GM23338 (cell line): ENCODE data around the gene UNC93A. TPM values are rescaled to one million over a fixed set of nuclear protein-coding genes. Genes with fewer than 3 reads are reported as not detected.

Source experiments
- ATAC-seq: fragments of 200-7000 bp; cut with Tn5 transposase; 3 replicates; pipeline ENCODE4 v1.9.1; 2020
- DNase-seq: peaks from one replicate; pipeline ENCODE4 v3.0.0-alpha.2; 2015; ENCODE audit warnings: low spot score
- H2AFZ ChIP-seq: fragments of 200-600 bp; sonication (generic); 2 replicates; pipeline ENCODE4 v1.8.0; 2016; ENCODE audit warnings: antibody characterized with exemption, mild to moderate bottlenecking, moderate library complexity
- H3F3A ChIP-seq: fragments of 200-600 bp; sonication (generic); replicated peaks from 2 replicates; pipeline ENCODE4 v1.8.0; 2017; ENCODE audit warnings: antibody characterized with exemption, mixed run types, low read depth
- H3K27ac ChIP-seq: fragments of 200-600 bp; sonication (generic); 2 replicates; pipeline ENCODE4 v1.6.1; 2016; ENCODE audit warnings: low read depth
- H3K27me3 ChIP-seq: fragments of 200-600 bp; sonication (generic); 2 replicates; pipeline ENCODE4 v1.8.0; 2016; ENCODE audit warnings: mild to moderate bottlenecking, mixed run types, moderate library complexity; ENCODE audit not compliant: insufficient read depth
- H3K36me3 ChIP-seq: fragments of 200-600 bp; sonication (generic); 2 replicates; pipeline ENCODE4 v1.8.0; 2016; ENCODE audit warnings: mild to moderate bottlenecking; ENCODE audit not compliant: insufficient read depth
- H3K4me1 ChIP-seq: fragments of 200-600 bp; sonication (generic); 2 replicates; pipeline ENCODE4 v1.8.0; 2016; ENCODE audit warnings: mild to moderate bottlenecking, moderate library complexity; ENCODE audit not compliant: insufficient read depth
- H3K4me2 ChIP-seq: fragments of 200-600 bp; sonication (generic); 2 replicates; pipeline ENCODE4 v1.7.1; 2017; ENCODE audit warnings: mixed run types
- H3K4me3 ChIP-seq: fragments of 200-600 bp; sonication (generic); 2 replicates; pipeline ENCODE4 v1.6.1; 2016; ENCODE audit warnings: mixed run types
- H3K79me2 ChIP-seq: fragments of 200-600 bp; sonication (generic); replicated peaks from 2 replicates; pipeline ENCODE4 v1.8.0; 2017; ENCODE audit warnings: mild to moderate bottlenecking; ENCODE audit not compliant: insufficient read depth
- H3K9me2 ChIP-seq: fragments of 200-600 bp; sonication (generic); 2 replicates; pipeline ENCODE4 v1.8.0; 2017; ENCODE audit not compliant: insufficient read depth
- H4K20me1 ChIP-seq: fragments of 200-600 bp; sonication (generic); replicated peaks from 2 replicates; pipeline ENCODE4 v1.8.0; 2017; ENCODE audit warnings: mild to moderate bottlenecking; ENCODE audit not compliant: insufficient read depth
- H3K27ac Mint-ChIP-seq: 2 replicates; pipeline ENCODE4 v1.8.0; 2020; ENCODE audit warnings: inconsistent platforms, mild to moderate bottlenecking, moderate library complexity, mixed read lengths
- H3K27me3 Mint-ChIP-seq: 3 replicates; pipeline ENCODE4 v1.8.0; 2022; ENCODE audit warnings: low read depth, mild to moderate bottlenecking, moderate library complexity, mixed read lengths, inconsistent platforms; ENCODE audit not compliant: insufficient read depth, poor library complexity
- H3K36me3 Mint-ChIP-seq: 3 replicates; pipeline ENCODE4 v1.8.0; 2021; ENCODE audit warnings: low read depth, mild to moderate bottlenecking, inconsistent platforms, moderate library complexity, mixed read lengths
- H3K4me1 Mint-ChIP-seq: 3 replicates; pipeline ENCODE4 v1.8.0; 2020; ENCODE audit warnings: mild to moderate bottlenecking, inconsistent platforms, mixed read lengths
- H3K4me3 Mint-ChIP-seq: 3 replicates; pipeline ENCODE4 v1.8.0; 2021; ENCODE audit warnings: moderate library complexity, mild to moderate bottlenecking, inconsistent platforms, mixed read lengths
- H3K9me3 Mint-ChIP-seq: 3 replicates; pipeline ENCODE4 v1.8.0; 2020; ENCODE audit warnings: moderate library complexity, mild to moderate bottlenecking, inconsistent platforms, mixed read lengths
- JUNB ChIP-seq: IDR thresholded peaks from one replicate; pipeline ENCODE4 v1.6.1; 2016; ENCODE audit warnings: antibody characterized with exemption; ENCODE audit not compliant: unreplicated experiment
- POLR2AphosphoS5 ChIP-seq: IDR thresholded peaks from 2 replicates; pipeline ENCODE4 v1.6.1; 2016; ENCODE audit warnings: antibody characterized with exemption, low read depth
- REST ChIP-seq: IDR thresholded peaks from one replicate; pipeline ENCODE4 v1.6.1; 2018; ENCODE audit warnings: antibody characterized with exemption; ENCODE audit not compliant: unreplicated experiment
- ZNF114 ChIP-seq: fragments of 250-450 bp; sonication (Bioruptor Pico); IDR thresholded peaks from 2 replicates; pipeline ENCODE4 v1.5.0; 2020; ENCODE audit warnings: mild to moderate bottlenecking, moderate library complexity
- polyA plus RNA-seq: library from polyadenylated mRNA; unstranded; fragments of >200 nt; fragmentation: Nextera tagmentation; extraction: Ambion mirVana; gene quantifications from 2 replicates; pipeline ENCODE4 v1.2.1, GENCODE V29; 2016
- total RNA-seq: library from RNA; depleted of rRNA; stranded (reverse); fragments of >200 nt; shearing (Covaris generic); gene quantifications from 2 replicates; pipeline ENCODE4 v1.2.3, GENCODE V29; 2014
- TF ChIP-seq, protein P1 (sequence below): fragments of 250-450 bp; sonication (Bioruptor Pico); IDR thresholded peaks from 2 replicates; pipeline ENCODE4 v1.5.0; 2020; ENCODE audit warnings: mild to moderate bottlenecking, moderate library complexity
- TF ChIP-seq, protein P2 (sequence below): IDR thresholded peaks from 2 replicates; pipeline ENCODE4 v1.6.1; 2016; ENCODE audit warnings: antibody characterized with exemption

The UNC93A gene
- total and polyA plus RNA-seq, 2 experiments from 2014 or later: 0.18 to 0.28 TPM

DNA sequence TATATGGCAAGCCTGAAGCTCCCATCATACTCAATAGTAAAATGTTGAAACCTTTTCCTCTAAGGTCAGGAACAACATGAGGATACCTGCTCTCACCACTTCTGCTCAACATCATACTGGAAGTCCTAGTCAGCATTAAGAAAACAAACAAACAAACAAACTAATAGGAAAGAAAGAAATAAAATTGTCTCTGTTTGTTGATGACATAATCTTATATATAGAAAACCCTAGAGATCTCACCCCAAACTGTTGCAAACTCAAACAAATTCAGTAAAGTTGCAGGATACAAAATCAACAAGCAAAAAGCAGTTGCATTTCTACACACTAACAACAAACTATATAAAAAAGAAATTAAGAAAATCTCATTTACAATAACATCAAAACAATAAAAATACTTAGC, 54.2 kb downstream of the UNC93A start (continued):
- TF ChIP-seq, protein P1, sequence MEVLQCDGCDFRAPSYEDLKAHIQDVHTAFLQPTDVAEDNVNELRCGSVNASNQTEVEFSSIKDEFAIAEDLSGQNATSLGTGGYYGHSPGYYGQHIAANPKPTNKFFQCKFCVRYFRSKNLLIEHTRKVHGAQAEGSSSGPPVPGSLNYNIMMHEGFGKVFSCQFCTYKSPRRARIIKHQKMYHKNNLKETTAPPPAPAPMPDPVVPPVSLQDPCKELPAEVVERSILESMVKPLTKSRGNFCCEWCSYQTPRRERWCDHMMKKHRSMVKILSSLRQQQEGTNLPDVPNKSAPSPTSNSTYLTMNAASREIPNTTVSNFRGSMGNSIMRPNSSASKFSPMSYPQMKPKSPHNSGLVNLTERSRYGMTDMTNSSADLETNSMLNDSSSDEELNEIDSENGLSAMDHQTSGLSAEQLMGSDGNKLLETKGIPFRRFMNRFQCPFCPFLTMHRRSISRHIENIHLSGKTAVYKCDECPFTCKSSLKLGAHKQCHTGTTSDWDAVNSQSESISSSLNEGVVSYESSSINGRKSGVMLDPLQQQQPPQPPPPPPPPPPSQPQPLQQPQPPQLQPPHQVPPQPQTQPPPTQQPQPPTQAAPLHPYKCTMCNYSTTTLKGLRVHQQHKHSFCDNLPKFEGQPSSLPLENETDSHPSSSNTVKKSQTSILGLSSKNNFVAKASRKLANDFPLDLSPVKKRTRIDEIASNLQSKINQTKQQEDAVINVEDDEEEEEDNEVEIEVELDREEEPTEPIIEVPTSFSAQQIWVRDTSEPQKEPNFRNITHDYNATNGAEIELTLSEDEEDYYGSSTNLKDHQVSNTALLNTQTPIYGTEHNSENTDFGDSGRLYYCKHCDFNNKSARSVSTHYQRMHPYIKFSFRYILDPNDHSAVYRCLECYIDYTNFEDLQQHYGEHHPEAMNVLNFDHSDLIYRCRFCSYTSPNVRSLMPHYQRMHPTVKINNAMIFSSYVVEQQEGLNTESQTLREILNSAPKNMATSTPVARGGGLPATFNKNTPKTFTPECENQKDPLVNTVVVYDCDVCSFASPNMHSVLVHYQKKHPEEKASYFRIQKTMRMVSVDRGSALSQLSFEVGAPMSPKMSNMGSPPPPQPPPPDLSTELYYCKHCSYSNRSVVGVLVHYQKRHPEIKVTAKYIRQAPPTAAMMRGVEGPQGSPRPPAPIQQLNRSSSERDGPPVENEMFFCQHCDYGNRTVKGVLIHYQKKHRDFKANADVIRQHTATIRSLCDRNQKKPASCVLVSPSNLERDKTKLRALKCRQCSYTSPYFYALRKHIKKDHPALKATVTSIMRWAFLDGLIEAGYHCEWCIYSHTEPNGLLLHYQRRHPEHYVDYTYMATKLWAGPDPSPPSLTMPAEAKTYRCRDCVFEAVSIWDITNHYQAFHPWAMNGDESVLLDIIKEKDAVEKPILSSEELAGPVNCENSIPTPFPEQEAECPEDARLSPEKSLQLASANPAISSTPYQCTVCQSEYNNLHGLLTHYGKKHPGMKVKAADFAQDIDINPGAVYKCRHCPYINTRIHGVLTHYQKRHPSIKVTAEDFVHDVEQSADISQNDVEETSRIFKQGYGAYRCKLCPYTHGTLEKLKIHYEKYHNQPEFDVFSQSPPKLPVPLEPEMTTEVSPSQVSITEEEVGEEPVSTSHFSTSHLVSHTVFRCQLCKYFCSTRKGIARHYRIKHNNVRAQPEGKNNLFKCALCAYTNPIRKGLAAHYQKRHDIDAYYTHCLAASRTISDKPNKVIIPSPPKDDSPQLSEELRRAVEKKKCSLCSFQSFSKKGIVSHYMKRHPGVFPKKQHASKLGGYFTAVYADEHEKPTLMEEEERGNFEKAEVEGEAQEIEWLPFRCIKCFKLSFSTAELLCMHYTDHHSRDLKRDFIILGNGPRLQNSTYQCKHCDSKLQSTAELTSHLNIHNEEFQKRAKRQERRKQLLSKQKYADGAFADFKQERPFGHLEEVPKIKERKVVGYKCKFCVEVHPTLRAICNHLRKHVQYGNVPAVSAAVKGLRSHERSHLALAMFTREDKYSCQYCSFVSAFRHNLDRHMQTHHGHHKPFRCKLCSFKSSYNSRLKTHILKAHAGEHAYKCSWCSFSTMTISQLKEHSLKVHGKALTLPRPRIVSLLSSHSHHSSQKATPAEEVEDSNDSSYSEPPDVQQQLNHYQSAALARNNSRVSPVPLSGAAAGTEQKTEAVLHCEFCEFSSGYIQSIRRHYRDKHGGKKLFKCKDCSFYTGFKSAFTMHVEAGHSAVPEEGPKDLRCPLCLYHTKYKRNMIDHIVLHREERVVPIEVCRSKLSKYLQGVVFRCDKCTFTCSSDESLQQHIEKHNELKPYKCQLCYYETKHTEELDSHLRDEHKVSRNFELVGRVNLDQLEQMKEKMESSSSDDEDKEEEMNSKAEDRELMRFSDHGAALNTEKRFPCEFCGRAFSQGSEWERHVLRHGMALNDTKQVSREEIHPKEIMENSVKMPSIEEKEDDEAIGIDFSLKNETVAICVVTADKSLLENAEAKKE (CRISPR knock-in tag): no peak
- no peak for TF ChIP-seq POLR2AphosphoS5
- TF ChIP-seq ZNF114 (CRISPR knock-in tag): no peak
- TF ChIP-seq, protein P2, sequence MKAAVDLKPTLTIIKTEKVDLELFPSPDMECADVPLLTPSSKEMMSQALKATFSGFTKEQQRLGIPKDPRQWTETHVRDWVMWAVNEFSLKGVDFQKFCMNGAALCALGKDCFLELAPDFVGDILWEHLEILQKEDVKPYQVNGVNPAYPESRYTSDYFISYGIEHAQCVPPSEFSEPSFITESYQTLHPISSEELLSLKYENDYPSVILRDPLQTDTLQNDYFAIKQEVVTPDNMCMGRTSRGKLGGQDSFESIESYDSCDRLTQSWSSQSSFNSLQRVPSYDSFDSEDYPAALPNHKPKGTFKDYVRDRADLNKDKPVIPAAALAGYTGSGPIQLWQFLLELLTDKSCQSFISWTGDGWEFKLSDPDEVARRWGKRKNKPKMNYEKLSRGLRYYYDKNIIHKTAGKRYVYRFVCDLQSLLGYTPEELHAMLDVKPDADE: no peak

- Mint-ChIP-seq H3K27ac (no peak overlapping the region), H3K4me3 (no peak overlapping the region), H3K36me3 (no peaks in the 10 kb centered on the region), H3K27me3 (peaks cover 18% of the 10 kb centered on the region), H3K4me1 (peaks cover 12% of the 10 kb centered on the region), H3K9me3 (no peaks in the 10 kb centered on the region)
- DNase-seq: no peak
- no peaks in the 10 kb centered on the region for H3K36me3 ChIP-seq
- no peaks in the 10 kb centered on the region for H3K9me2 ChIP-seq
- no peak overlapping the region for H2AFZ ChIP-seq
- H3K27me3 ChIP-seq: peaks cover 25% of the 10 kb centered on the region
- no peaks in the 10 kb centered on the region for H3F3A ChIP-seq
- H3K27ac ChIP-seq: no peak overlapping the region
- no peak overlapping the region for H3K4me2 ChIP-seq
- ATAC-seq: no peak
- no peak overlapping the region for H3K4me3 ChIP-seq
- no peaks in the 10 kb centered on the region for H4K20me1 ChIP-seq
- H3K79me2 ChIP-seq: no peaks in the 10 kb centered on the region
- peaks cover 8% of the 10 kb centered on the region; the same call in 1 of the 2 replicates for H3K4me1 ChIP-seq
- no peak for TF ChIP-seq JUNB
- no peak for TF ChIP-seq REST
These were observed 54.8 kb downstream of the UNC93A start for GRCh38 chr6:167345960-167346359.
